ENCODE data around the gene AMOTL2. TPM values are rescaled to one million over a fixed set of nuclear protein-coding genes. Genes with fewer than 3 reads are reported as not detected.

The AMOTL2 gene
- total and polyA plus RNA-seq, 2 donors (not counting 1 experiment from before 2014, with no cell fraction given): not detected

- Mint-ChIP-seq H3K9me3 (ENCODE audit: insufficient read depth) (no peaks in the 10 kb centered on the region), H3K27ac (no peak overlapping the region), H3K27me3 (peaks cover 8% of the 10 kb centered on the region), H3K4me3 (no peak overlapping the region), H3K4me1 (no peaks in the 10 kb centered on the region)
- Histone ChIP-seq H3K36me3 (replicated peaks in 1 of 2; ENCODE audit: control extremely low read depth in 1 of 2, control insufficient read depth in 1 of 2, extremely low read depth in 1 of 2, insufficient read depth in 2 of 2, low read length in 1 of 2) (no peaks in the 10 kb centered on the region), H3K9me3 (ENCODE audit: control extremely low read depth in 1 of 3, control insufficient read depth in 2 of 3, insufficient read depth in 1 of 3, low read length in 2 of 3) (no peaks in the 10 kb centered on the region), H3K4me3 (ENCODE audit: control extremely low read depth in 1 of 5, extremely low read depth in 1 of 5, insufficient read depth in 1 of 5, low read depth in 2 of 5, low read length in 4 of 5) (no peak overlapping the region), H3K4me2 (replicated peaks; ENCODE audit: low read depth, low read length, poor library complexity, severe bottlenecking) (no peak overlapping the region), H3K4me1 (ENCODE audit: control insufficient read depth in 2 of 2, insufficient read depth in 2 of 2, low read length in 2 of 2) (no peaks in the 10 kb centered on the region), H3K27me3 (replicated peaks in 1 of 4; ENCODE audit: control extremely low read depth in 1 of 4, control insufficient read depth in 3 of 4, insufficient read depth in 4 of 4, low read length in 3 of 4) (no peaks in the 10 kb centered on the region), H3K27ac (ENCODE audit: low read length in 2 of 2) (no peak overlapping the region), H4K20me1 (ENCODE audit: control insufficient read depth, insufficient read depth, low read length, poor library complexity, severe bottlenecking) (no peaks in the 10 kb centered on the region), H3K79me2 (ENCODE audit: control insufficient read depth, insufficient read depth, low read length) (no peaks in the 10 kb centered on the region), H3K9ac (ENCODE audit: low read length) (no peak overlapping the region), H2AFZ (ENCODE audit: insufficient read depth, low read depth, low read length, poor library complexity, severe bottlenecking) (no peak overlapping the region)
- ChIA-PET POLR2A (no interaction called here), CTCF (no interaction called here)
- no peak for TF ChIP-seq EZH2 (IDR thresholded peaks at IDR 0.05; ENCODE audit: borderline replicate concordance, insufficient read depth, low read depth, low read length, poor library complexity, severe bottlenecking)
- no peak for TF ChIP-seq CTCF (IDR thresholded peaks at IDR 0.05)
- DNase-seq: no peak
- 80% methylated on average over 7 of the region's 7 CpGs for WGBS (ENCODE audit: insufficient coverage)
- no peak for ATAC-seq (ENCODE audit: low read depth)
- intact Hi-C loops (cut with micrococcal nuclease): no loop called here
Measured at GRCh38 chr3:134353831-134354611, 20.2 kb downstream of the AMOTL2 start.

DNA sequence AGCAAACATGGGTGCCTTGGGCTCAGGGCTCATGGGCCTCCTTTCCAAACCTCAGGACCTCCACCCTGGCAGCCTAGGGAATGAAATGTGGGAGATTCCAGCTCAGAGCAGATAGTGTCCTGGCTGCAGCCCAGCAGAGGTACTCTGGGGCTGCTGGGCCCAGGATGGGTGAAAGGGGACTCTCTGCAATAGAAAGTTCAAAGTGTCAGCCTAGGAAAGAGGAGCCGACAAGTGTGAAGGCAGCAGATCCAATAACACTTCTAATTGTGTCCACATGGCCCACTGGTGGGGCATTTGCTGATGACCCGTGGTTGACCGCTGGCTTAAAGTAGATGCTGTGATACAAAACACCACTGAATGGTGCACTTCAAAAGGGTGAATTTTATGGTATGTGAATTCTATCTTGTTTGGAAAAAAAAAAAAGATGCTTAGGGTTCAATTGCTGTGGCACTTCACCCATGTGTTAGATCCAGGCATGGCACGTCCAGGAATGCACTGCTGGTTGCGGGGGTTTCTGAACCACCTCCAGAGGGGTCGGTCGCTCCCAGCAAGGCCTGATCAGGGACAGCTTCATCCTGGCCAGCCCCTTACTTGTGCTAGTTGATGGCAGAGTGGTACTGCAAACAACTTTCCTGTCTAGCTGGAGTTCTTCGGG, 20.9 kb downstream of the AMOTL2 start:
- H3K36me3 ChIP-seq (replicated peaks in 1 of 2; ENCODE audit: control extremely low read depth in 1 of 2, control insufficient read depth in 1 of 2, extremely low read depth in 1 of 2, insufficient read depth in 2 of 2, low read length in 1 of 2): no peaks in the 10 kb centered on the region
- no peaks in the 10 kb centered on the region for H3K4me1 ChIP-seq (ENCODE audit: control insufficient read depth in 2 of 2, insufficient read depth in 2 of 2, low read length in 2 of 2)
- ATAC-seq (ENCODE audit: low read depth) (no peak), DNase-seq (no peak)
- H3K9me3 ChIP-seq (ENCODE audit: control extremely low read depth in 1 of 3, control insufficient read depth in 2 of 3, insufficient read depth in 1 of 3, low read length in 2 of 3): peaks cover 0 to 2% (median 0%) of the 10 kb centered on the region in 3 donors
- intact Hi-C loops (cut with micrococcal nuclease): no loop called here
- Mint-ChIP-seq H3K4me3 (no peak overlapping the region), H3K27ac (no peak overlapping the region), H3K9me3 (ENCODE audit: insufficient read depth) (no peaks in the 10 kb centered on the region), H3K27me3 (peaks cover 4% of the 10 kb centered on the region), H3K4me1 (no peaks in the 10 kb centered on the region)
- no peak for TF ChIP-seq CTCF (IDR thresholded peaks at IDR 0.05)
- no peak for TF ChIP-seq EZH2 (IDR thresholded peaks at IDR 0.05; ENCODE audit: borderline replicate concordance, insufficient read depth, low read depth, low read length, poor library complexity, severe bottlenecking)
- H3K27me3 ChIP-seq (replicated peaks in 1 of 4; ENCODE audit: control extremely low read depth in 1 of 4, control insufficient read depth in 3 of 4, insufficient read depth in 4 of 4, low read length in 3 of 4): no peaks in the 10 kb centered on the region
- no peak overlapping the region for H3K27ac ChIP-seq (ENCODE audit: low read length in 2 of 2)
- H3K4me2 ChIP-seq (replicated peaks; ENCODE audit: low read depth, low read length, poor library complexity, severe bottlenecking): no peak overlapping the region
- no peak overlapping the region for H2AFZ ChIP-seq (ENCODE audit: insufficient read depth, low read depth, low read length, poor library complexity, severe bottlenecking)
- no peak overlapping the region for H3K9ac ChIP-seq (ENCODE audit: low read length)
- ChIA-PET CTCF (no interaction called here), POLR2A (no interaction called here)
- H3K79me2 ChIP-seq (ENCODE audit: control insufficient read depth, insufficient read depth, low read length): no peaks in the 10 kb centered on the region
- WGBS (ENCODE audit: insufficient coverage): 92% methylated on average over 7 of the region's 8 CpGs
- no peaks in the 10 kb centered on the region for H4K20me1 ChIP-seq (ENCODE audit: control insufficient read depth, insufficient read depth, low read length, poor library complexity, severe bottlenecking)
- no peak overlapping the region for H3K4me3 ChIP-seq (ENCODE audit: control extremely low read depth in 1 of 5, extremely low read depth in 1 of 5, insufficient read depth in 1 of 5, low read depth in 2 of 5, low read length in 4 of 5)
